ENCODE results near the gene GRPEL1. TPM values are rescaled to one million over a fixed set of nuclear protein-coding genes. Genes with fewer than 3 reads are reported as not detected.

The GRPEL1 gene
- total RNA-seq, 1 experiment from 2014 or later = 74.5 TPM

DNA sequence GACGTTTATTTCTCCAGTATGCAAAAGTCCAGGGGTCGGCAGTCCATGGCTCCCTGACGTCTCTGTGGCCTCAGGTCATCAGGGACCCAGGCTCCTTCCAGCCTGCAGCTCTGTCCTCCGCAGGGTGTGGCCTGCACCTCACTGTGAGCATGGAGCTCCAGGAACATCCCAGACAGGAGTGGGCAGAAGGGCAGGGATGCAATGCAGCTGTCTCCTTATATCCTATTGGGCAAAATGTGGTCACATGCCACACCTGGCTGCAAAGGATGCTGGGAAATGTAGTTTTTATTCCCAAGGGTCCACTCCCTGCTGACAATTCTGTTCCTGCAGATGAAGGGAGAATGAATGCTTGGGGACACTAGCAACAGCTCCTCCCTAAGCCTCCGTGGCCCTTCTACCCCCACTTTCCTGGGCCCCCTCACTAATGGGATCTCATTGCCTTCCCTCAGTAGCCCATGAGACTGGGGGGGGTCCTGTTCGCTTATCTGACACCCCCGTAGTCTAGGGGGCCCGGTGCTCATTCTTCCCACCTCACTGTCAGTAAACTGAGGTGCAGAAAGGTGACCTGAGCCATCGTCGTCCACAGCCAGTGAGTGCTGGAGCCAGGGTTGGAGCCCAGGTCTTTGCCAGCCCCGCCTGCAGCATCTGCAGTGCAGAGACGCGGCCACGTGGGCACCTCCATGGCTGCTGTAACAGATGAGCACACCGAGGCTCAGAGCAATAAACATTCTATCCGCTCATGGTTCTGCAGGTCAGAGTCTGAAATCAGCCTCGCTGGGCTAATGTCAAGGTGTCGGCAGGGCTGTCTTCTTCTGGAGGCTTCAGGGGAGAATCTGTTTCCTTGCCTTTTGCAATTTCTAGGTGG is 5.9 kb upstream of the GRPEL1 start:
- H3K9me2 ChIP-seq (replicated peaks; ENCODE audit: low read length) = no peaks in the 10 kb centered on the region

DNA sequence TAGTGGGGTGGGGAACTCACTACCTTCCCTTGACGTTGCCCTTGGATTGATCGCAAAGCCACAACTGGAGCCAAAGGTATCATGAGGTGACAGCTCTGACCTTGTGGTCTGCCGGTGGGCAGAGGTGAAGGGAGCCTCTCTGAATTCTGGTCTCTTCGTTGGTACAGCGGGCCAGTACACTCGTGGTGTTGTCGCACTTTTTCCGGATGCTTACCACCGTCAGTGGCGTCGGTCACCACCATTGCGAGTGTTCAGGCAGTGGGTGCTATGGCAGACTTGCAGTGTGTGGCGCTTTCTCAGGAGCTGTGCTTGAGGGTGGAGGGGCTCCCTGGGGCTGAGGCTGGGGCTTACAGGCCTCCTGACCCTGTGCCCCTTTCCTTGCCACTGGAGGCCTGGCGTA is 5.2 kb upstream of the GRPEL1 start:
- no peak overlapping the region for H3K4me3 ChIP-seq (ENCODE audit: low read length)
- POLR2A ChIA-PET (ENCODE audit: unreplicated experiment) = no interaction called here

More for the DNA sequence above, 5.9 kb upstream of the GRPEL1 start:
- Histone ChIP-seq H3K9ac (ENCODE audit: low read length) (no peak overlapping the region), H3K9me3 (ENCODE audit: low read length) (no peaks in the 10 kb centered on the region), H3F3A (ENCODE audit: low read length, unreplicated experiment) (no peaks in the 10 kb centered on the region), H3K27ac (ENCODE audit: low read length) (no peak overlapping the region), H4K20me1 (ENCODE audit: low read length) (no peaks in the 10 kb centered on the region), H3K4me1 (ENCODE audit: insufficient read depth, low read length) (peaks cover 12% of the 10 kb centered on the region), H3K27me3 (ENCODE audit: low read length) (no peaks in the 10 kb centered on the region), H3K79me2 (ENCODE audit: low read length) (no peaks in the 10 kb centered on the region), H3K4me2 (ENCODE audit: low read length) (no peak overlapping the region), H2AFZ (ENCODE audit: low read length) (no peak overlapping the region), H3K4me3 (ENCODE audit: low read length) (no peak overlapping the region), H3K36me3 (ENCODE audit: low read depth, low read length) (no peaks in the 10 kb centered on the region)
- TF ChIP-seq EZH2 (IDR thresholded peaks at IDR 0.05; ENCODE audit: low read length, unreplicated experiment) (no peak), EZH2phosphoT487 (IDR thresholded peaks at IDR 0.05; ENCODE audit: borderline replicate concordance, low read length) (no peak)
- TF ChIP-seq, protein P1, sequence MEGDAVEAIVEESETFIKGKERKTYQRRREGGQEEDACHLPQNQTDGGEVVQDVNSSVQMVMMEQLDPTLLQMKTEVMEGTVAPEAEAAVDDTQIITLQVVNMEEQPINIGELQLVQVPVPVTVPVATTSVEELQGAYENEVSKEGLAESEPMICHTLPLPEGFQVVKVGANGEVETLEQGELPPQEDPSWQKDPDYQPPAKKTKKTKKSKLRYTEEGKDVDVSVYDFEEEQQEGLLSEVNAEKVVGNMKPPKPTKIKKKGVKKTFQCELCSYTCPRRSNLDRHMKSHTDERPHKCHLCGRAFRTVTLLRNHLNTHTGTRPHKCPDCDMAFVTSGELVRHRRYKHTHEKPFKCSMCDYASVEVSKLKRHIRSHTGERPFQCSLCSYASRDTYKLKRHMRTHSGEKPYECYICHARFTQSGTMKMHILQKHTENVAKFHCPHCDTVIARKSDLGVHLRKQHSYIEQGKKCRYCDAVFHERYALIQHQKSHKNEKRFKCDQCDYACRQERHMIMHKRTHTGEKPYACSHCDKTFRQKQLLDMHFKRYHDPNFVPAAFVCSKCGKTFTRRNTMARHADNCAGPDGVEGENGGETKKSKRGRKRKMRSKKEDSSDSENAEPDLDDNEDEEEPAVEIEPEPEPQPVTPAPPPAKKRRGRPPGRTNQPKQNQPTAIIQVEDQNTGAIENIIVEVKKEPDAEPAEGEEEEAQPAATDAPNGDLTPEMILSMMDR (conservative IDR thresholded peaks at IDR 0.05; ENCODE audit: low read depth, low read length) = no peak
- ATAC-seq = no peak
- peak; percentile 67 for DNase-seq
- intact Hi-C loops (cut with micrococcal nuclease) = loop anchor here (5.0 kb wide), 1 partner anchor 166 kb away; the partner anchor contains the start of gene TBC1D14
- CTCF ChIA-PET = no interaction called here
- BruUV-seq (replicated peaks) = no TSS peak
- POLR2A ChIA-PET (ENCODE audit: unreplicated experiment) = no interaction called here

More for the DNA sequence above, 5.2 kb upstream of the GRPEL1 start:
- Histone ChIP-seq H4K20me1 (ENCODE audit: low read length) (no peaks in the 10 kb centered on the region), H3K9me2 (replicated peaks; ENCODE audit: low read length) (no peaks in the 10 kb centered on the region), H3K27ac (ENCODE audit: low read length) (no peak overlapping the region), H3K36me3 (ENCODE audit: low read depth, low read length) (no peaks in the 10 kb centered on the region), H3K4me2 (ENCODE audit: low read length) (no peak overlapping the region), H2AFZ (ENCODE audit: low read length) (no peak overlapping the region), H3K9me3 (ENCODE audit: low read length) (no peaks in the 10 kb centered on the region), H3K4me1 (ENCODE audit: insufficient read depth, low read length) (peaks cover 13% of the 10 kb centered on the region), H3K27me3 (ENCODE audit: low read length) (no peaks in the 10 kb centered on the region), H3K79me2 (ENCODE audit: low read length) (0 out of 2 replicates have a peak, but pooled peaks cover 4% of the 10 kb centered on the region), H3K9ac (ENCODE audit: low read length) (no peak overlapping the region), H3F3A (ENCODE audit: low read length, unreplicated experiment) (no peaks in the 10 kb centered on the region)
- intact Hi-C loops (cut with micrococcal nuclease) = loop anchor here (5.0 kb wide), 1 partner anchor 166 kb away; the partner anchor contains the start of gene TBC1D14
- TF ChIP-seq EZH2 (IDR thresholded peaks at IDR 0.05; ENCODE audit: low read length, unreplicated experiment) = no peak
- no peak for TF ChIP-seq EZH2phosphoT487 (IDR thresholded peaks at IDR 0.05; ENCODE audit: borderline replicate concordance, low read length)
- TF ChIP-seq, protein P1 (conservative IDR thresholded peaks at IDR 0.05; ENCODE audit: low read depth, low read length) = no peak
- ATAC-seq (no peak), DNase-seq (no peak)
- CTCF ChIA-PET = no interaction called here
- no TSS peak for BruUV-seq (replicated peaks)
